HFF-Myc (cell line): ENCODE data around the gene INPP5A.

Experiments used
- DNase-seq: peaks from one replicate; pipeline ENCODE4 v3.0.0-alpha.2; 2011; ENCODE audit warnings: low read depth; ENCODE audit errors: extremely low read depth
- H3K4me3 ChIP-seq: replicated peaks from 2 replicates; pipeline ENCODE4 v1.5.1; 2011; ENCODE audit warnings: low read depth, mild to moderate bottlenecking, control low read depth, low read length
- CTCF ChIP-seq: IDR thresholded peaks from 2 replicates; pipeline ENCODE4 v1.5.1; 2012; ENCODE audit warnings: mild to moderate bottlenecking, low read depth, low read length, control low read depth; ENCODE audit errors: missing control alignments

The INPP5A gene

GRCh38 chr10:132652446-132652845, 114.9 kb downstream of the INPP5A start:
- DNase-seq, result no peak
- no peak overlapping the region for H3K4me3 ChIP-seq

GRCh38 chr10:132652936-132653590, 115.5 kb downstream of the INPP5A start:
- TF ChIP-seq CTCF, result no peak
- no peak for DNase-seq
- H3K4me3 ChIP-seq, result no peak overlapping the region

More at GRCh38 chr10:132652446-132652845, 114.9 kb downstream of the INPP5A start:
- TF ChIP-seq CTCF, result no peak

- DNase-seq, result no peak
- TF ChIP-seq CTCF, result no peak
- no peak overlapping the region for H3K4me3 ChIP-seq
Observed at GRCh38 chr10:132653721-132654120, 116.1 kb downstream of the INPP5A start.

GRCh38 chr10:132654121-132654571, 116.6 kb downstream of the INPP5A start:
- DNase-seq, result no peak
- TF ChIP-seq CTCF, result no peak
- no peak overlapping the region for H3K4me3 ChIP-seq

GRCh38 chr10:132654708-132655661, 117.4 kb downstream of the INPP5A start:
- no peak overlapping the region for H3K4me3 ChIP-seq
- DNase-seq, result peak; percentile 17
- peak; percentile 93 for TF ChIP-seq CTCF

GRCh38 chr10:132655735-132656134, 118.1 kb downstream of the INPP5A start:
- DNase-seq, result no peak
- no peak overlapping the region for H3K4me3 ChIP-seq
- TF ChIP-seq CTCF, result no peak
